GM23338 (cell line): ENCODE measurements around the gene NTM.

Source experiments
- CREB1 ChIP-seq: fragments of 250-450 bp; sonication (Bioruptor Pico); IDR thresholded peaks from 2 replicates; pipeline ENCODE4 v1.5.0; 2020; ENCODE audit warnings: low read depth, mild to moderate bottlenecking, moderate library complexity
- CTCF ChIP-seq, 2 experiments: fragments of 200-600 bp in 1 of 2; sonication (generic) in 1 of 2; conservative IDR thresholded peaks; 2 replicates each; pipeline versions ENCODE4 v1.5.1 to v1.6.1; 2016 to 2017; ENCODE audit warnings: antibody characterized with exemption in 2 of 2, low read depth in 2 of 2, mild to moderate bottlenecking in 2 of 2, moderate library complexity in 1 of 2
- ETS1 ChIP-seq: IDR thresholded peaks from 2 replicates; pipeline ENCODE4 v1.6.1; 2016; ENCODE audit warnings: antibody characterized with exemption
- EZH2 ChIP-seq: fragments of 200-600 bp; sonication (generic); IDR thresholded peaks from one replicate; pipeline ENCODE4 v1.8.0; 2017; ENCODE audit warnings: antibody characterized with exemption, mild to moderate bottlenecking, low read depth; ENCODE audit not compliant: unreplicated experiment
- EZH2phosphoT487 ChIP-seq: fragments of 200-600 bp; sonication (generic); IDR thresholded peaks from one replicate; pipeline ENCODE4 v1.8.1; 2018; ENCODE audit warnings: antibody characterized with exemption; ENCODE audit not compliant: unreplicated experiment
- JUNB ChIP-seq: IDR thresholded peaks from one replicate; pipeline ENCODE4 v1.6.1; 2016; ENCODE audit warnings: antibody characterized with exemption; ENCODE audit not compliant: unreplicated experiment
- NANOG ChIP-seq: IDR thresholded peaks from 2 replicates; pipeline ENCODE4 v1.6.1; 2016; ENCODE audit warnings: antibody characterized with exemption, borderline replicate concordance
- POLR2AphosphoS5 ChIP-seq: IDR thresholded peaks from 2 replicates; pipeline ENCODE4 v1.6.1; 2016; ENCODE audit warnings: antibody characterized with exemption, low read depth
- REST ChIP-seq: IDR thresholded peaks from one replicate; pipeline ENCODE4 v1.6.1; 2018; ENCODE audit warnings: antibody characterized with exemption; ENCODE audit not compliant: unreplicated experiment
- STAT1 ChIP-seq: IDR thresholded peaks from one replicate; pipeline ENCODE4 v1.6.1; 2016; ENCODE audit warnings: antibody characterized with exemption; ENCODE audit not compliant: unreplicated experiment
- ZNF114 ChIP-seq: fragments of 250-450 bp; sonication (Bioruptor Pico); IDR thresholded peaks from 2 replicates; pipeline ENCODE4 v1.5.0; 2020; ENCODE audit warnings: mild to moderate bottlenecking, moderate library complexity
- ZNF331 ChIP-seq: fragments of 250-450 bp; sonication (Bioruptor Pico); IDR thresholded peaks from 2 replicates; pipeline ENCODE4 v1.5.0; 2020; ENCODE audit warnings: low read depth, mild to moderate bottlenecking, moderate library complexity

GRCh38 chr11:131667566-131667965 is 297.2 kb downstream of the NTM start:
- TF ChIP-seq CTCF (conservative IDR thresholded peaks at IDR 0.05; ENCODE audit: low read depth in 2 of 2) (no peak), POLR2AphosphoS5 (no peak), EZH2 (no peak), JUNB (no peak), EZH2phosphoT487 (no peak), ETS1 (no peak), STAT1 (no peak), REST (no peak), ZNF331 (CRISPR knock-in tag) (no peak), ZNF114 (CRISPR knock-in tag) (no peak), NANOG (no peak), CREB1 (CRISPR knock-in tag) (no peak)
